CD4-positive, alpha-beta T cell (primary cell): ENCODE results near the gene BICRAL. TPM values are rescaled to one million over a fixed set of nuclear protein-coding genes. Genes with fewer than 3 reads are reported as not detected.

Experiments
- ATAC-seq: fragments of 200-7000 bp; cut with Tn5 transposase; one replicate; pipeline ENCODE4 v1.10.0; 2022; ENCODE audit warnings: mild to moderate bottlenecking; ENCODE audit not compliant: poor library complexity
- CTCF ChIA-PET: fragments of 350-600 bp; sonication (Branson Sonifier 250); formaldehyde crosslinking; loops from one replicate; lab custom pipeline; 2021; ENCODE audit warnings: antibody characterized with exemption, inconsistent platforms; lab: Charles Lee
- POLR2A ChIA-PET: fragments of 350-600 bp; sonication (Branson Sonifier 250); formaldehyde crosslinking; loops from one replicate; lab custom pipeline; 2021; ENCODE audit warnings: antibody characterized with exemption, inconsistent platforms; lab: Charles Lee
- DNase-seq, 14 experiments: peaks; one replicate each; pipeline ENCODE4 v3.0.0-alpha.2; 2013 to 2020; ENCODE audit warnings: mixed read lengths in 2 of 14
- H3K27ac ChIP-seq, 2 donors: one replicate each; pipeline versions ENCODE4 v1.5.1 to v1.7.0; 2013; ENCODE audit warnings: low read length in 2 of 2, low read depth in 1 of 2, mild to moderate bottlenecking in 1 of 2
- H3K27me3 ChIP-seq, 2 experiments: 1 replicate in 1 of 2; 2 replicates in 1 of 2; pipeline versions ENCODE4 v1.6.1 to v1.7.0; 2013; ENCODE audit warnings: low read length in 2 of 2, control low read depth in 1 of 2, mild to moderate bottlenecking in 1 of 2, moderate library complexity in 1 of 2; ENCODE audit not compliant: insufficient read depth in 2 of 2, control insufficient read depth in 1 of 2
- H3K36me3 ChIP-seq: one replicate; pipeline ENCODE4 v1.6.1; 2013; ENCODE audit warnings: low read length, control low read depth; ENCODE audit not compliant: insufficient read depth
- H3K4me1 ChIP-seq: one replicate; pipeline ENCODE4 v1.6.1; 2013; ENCODE audit warnings: low read length, control low read depth; ENCODE audit not compliant: insufficient read depth
- H3K4me3 ChIP-seq: one replicate; pipeline ENCODE4 v1.5.1; 2013; ENCODE audit warnings: mild to moderate bottlenecking, low read length, moderate library complexity
- H3K9me3 ChIP-seq, 2 experiments: 1 replicate in 1 of 2; 2 replicates in 1 of 2; pipeline versions ENCODE4 v1.6.1 to v1.7.0; 2013; ENCODE audit warnings: low read length in 2 of 2, mild to moderate bottlenecking in 2 of 2, control low read depth in 1 of 2, moderate library complexity in 1 of 2; ENCODE audit not compliant: control insufficient read depth in 1 of 2, insufficient read depth in 1 of 2
- H3K27ac Mint-ChIP-seq: one replicate; pipeline ENCODE4 v1.8.0; 2020; ENCODE audit warnings: mixed read lengths
- H3K27me3 Mint-ChIP-seq: one replicate; pipeline ENCODE4 v1.8.0; 2021; ENCODE audit warnings: mixed read lengths
- H3K36me3 Mint-ChIP-seq: one replicate; pipeline ENCODE4 v1.8.0; 2021; ENCODE audit warnings: low read depth, mixed read lengths
- H3K4me1 Mint-ChIP-seq: one replicate; pipeline ENCODE4 v1.8.0; 2021; ENCODE audit warnings: low read depth, mixed read lengths
- H3K4me3 Mint-ChIP-seq: one replicate; pipeline ENCODE4 v1.8.0; 2020; ENCODE audit warnings: mild to moderate bottlenecking, mixed read lengths
- H3K9me3 Mint-ChIP-seq: one replicate; pipeline ENCODE4 v1.8.0; 2020; ENCODE audit warnings: mixed read lengths
- intact Hi-C, 2 experiments: fragments of 100-400 bp; cut with DNase I in 1 of 2; cut with micrococcal nuclease in 1 of 2; formaldehyde crosslinking; loops; one replicate each; pipeline versions ENCODE4 v1.15.1 to v1.9.0; 2023 to 2025; cut with DNase I, micrococcal nuclease
- total RNA-seq, 174 experiments: library from RNA in 2 of 174; stranded (reverse) in 2 of 174; gene quantifications; one replicate each; pipeline ENCODE4 v1.2.3 and lab custom pipeline; 2021 to 2026
- TF ChIP-seq, protein P1 (sequence below): fragments of 200-600 bp; IDR thresholded peaks from one replicate; pipeline ENCODE4 v1.8.0; 2022; ENCODE audit warnings: antibody characterized with exemption, mild to moderate bottlenecking

BICRAL gene
- total RNA-seq, 2 experiments from 2014 or later: 15.0 to 15.8 TPM

DNA sequence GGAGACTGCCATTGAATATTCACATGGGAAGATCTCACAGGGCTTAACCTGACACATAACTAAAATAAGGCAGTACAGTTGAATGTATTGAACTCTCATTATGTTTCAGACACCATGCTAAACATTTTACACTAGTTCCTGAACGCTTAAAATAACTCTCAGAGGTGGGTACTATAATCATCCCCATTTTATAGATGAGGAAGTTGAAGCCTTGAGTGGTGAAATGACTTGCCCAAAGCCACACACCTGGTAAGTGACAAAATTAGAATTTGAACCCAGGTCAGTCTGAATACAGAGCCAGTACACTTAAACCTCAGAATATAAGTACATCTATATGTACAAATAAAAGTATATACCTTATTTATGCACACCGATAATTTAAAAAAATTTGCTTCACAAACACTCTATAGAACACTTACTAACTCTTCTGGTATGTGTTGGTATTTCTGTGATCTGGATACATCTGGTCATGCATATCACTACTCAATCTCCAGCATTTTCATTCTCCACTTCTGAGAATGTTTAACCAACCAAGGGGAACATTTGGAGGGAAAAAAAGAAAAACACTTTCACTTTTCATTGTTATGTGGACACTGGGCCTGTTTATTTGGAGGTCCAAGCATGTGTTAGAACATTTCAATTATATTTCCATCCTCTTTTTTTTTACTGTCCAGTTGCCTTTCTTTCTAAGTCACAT, 4.6 kb upstream of the BICRAL start:
- Histone ChIP-seq H3K9me3 (no peaks in the 10 kb centered on the region), H3K36me3 (no peaks in the 10 kb centered on the region), H3K27ac (no peak overlapping the region), H3K4me1 (peaks cover 69% of the 10 kb centered on the region), H3K4me3 (no peak overlapping the region), H3K27me3 (no peaks in the 10 kb centered on the region)
- H3K4me3 Mint-ChIP-seq: peak overlapping the region; percentile 11
- no peaks in the 10 kb centered on the region for H3K9me3 Mint-ChIP-seq
- intact Hi-C loops: no loop called here
- peaks cover 70% of the 10 kb centered on the region for H3K4me1 Mint-ChIP-seq
- ATAC-seq (no peak), DNase-seq (no peak)
- TF ChIP-seq, protein P1, sequence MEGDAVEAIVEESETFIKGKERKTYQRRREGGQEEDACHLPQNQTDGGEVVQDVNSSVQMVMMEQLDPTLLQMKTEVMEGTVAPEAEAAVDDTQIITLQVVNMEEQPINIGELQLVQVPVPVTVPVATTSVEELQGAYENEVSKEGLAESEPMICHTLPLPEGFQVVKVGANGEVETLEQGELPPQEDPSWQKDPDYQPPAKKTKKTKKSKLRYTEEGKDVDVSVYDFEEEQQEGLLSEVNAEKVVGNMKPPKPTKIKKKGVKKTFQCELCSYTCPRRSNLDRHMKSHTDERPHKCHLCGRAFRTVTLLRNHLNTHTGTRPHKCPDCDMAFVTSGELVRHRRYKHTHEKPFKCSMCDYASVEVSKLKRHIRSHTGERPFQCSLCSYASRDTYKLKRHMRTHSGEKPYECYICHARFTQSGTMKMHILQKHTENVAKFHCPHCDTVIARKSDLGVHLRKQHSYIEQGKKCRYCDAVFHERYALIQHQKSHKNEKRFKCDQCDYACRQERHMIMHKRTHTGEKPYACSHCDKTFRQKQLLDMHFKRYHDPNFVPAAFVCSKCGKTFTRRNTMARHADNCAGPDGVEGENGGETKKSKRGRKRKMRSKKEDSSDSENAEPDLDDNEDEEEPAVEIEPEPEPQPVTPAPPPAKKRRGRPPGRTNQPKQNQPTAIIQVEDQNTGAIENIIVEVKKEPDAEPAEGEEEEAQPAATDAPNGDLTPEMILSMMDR: no peak
- H3K27me3 Mint-ChIP-seq: no peaks in the 10 kb centered on the region
- ChIA-PET CTCF (no interaction called here), POLR2A (interaction anchor here (22.3 kb wide), 1 partner anchor 32 kb away, joined by 1427 read pairs; the partner anchor contains the start of gene TBCC)
- H3K36me3 Mint-ChIP-seq: peaks cover 10% of the 10 kb centered on the region
- H3K27ac Mint-ChIP-seq: peak overlapping the region; percentile 69

DNA sequence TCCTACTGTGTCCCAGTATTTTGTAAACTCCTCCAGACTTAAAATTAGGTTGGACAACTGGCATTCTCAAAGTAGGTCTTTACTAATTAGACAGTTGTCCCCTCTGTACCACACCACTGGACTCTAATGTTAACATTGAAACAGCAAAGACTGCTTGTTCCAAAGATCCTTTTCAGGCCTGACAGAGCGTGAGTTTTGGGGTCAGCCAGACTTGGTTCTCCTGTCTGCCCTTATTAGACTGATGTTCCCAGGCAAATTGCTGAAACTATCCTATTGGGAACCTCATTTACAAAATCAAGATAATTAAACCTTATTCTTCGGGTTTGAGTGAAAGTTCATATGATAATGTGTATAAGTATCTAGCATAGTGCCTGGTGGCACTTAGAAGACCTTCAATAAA, 3.7 kb upstream of the BICRAL start:
- ChIA-PET CTCF (no interaction called here), POLR2A (interaction anchor here (0.9 to 22.3 kb wide), 3 partner anchors 7 to 51 kb away, joined by 3 to 1427 read pairs (median 724); partner anchors contain the start of gene TBCC)
- Histone ChIP-seq H3K4me1 (peaks cover 60% of the 10 kb centered on the region), H3K27ac (no peak overlapping the region), H3K4me3 (no peak overlapping the region), H3K36me3 (no peaks in the 10 kb centered on the region), H3K27me3 (no peaks in the 10 kb centered on the region), H3K9me3 (no peaks in the 10 kb centered on the region)
- Mint-ChIP-seq H3K4me1 (peaks cover 64% of the 10 kb centered on the region), H3K27ac (no peak overlapping the region), H3K4me3 (peak overlapping the region; percentile 47), H3K9me3 (no peaks in the 10 kb centered on the region), H3K36me3 (peaks cover 15% of the 10 kb centered on the region), H3K27me3 (no peaks in the 10 kb centered on the region)
- DNase-seq (no peak), ATAC-seq (no peak)
- intact Hi-C loops: no loop called here
- TF ChIP-seq, protein P1: no peak

DNA sequence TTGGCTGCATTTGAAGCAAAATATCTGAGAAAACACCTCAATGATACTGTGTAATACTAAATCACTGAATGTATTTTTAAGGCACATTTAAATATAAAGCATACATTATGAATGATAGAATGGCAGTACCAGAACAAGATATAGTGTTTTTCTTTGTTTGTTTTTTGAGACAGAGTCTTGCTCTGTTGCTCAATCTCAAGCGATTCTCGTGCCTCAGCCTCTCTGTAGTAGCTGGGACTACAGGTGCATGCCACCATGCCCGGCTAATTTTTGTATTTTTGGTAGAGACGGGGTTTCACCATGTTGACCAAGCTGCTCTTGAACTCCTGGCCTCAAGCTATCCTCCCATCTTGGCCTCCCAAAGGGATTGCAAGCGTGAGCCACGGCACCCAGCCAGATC, 2.3 kb upstream of the BICRAL start:
- peak overlapping the region; percentile 67 for H3K4me3 Mint-ChIP-seq
- no peak for DNase-seq
- Histone ChIP-seq H3K4me3 (no peak overlapping the region), H3K36me3 (no peaks in the 10 kb centered on the region), H3K9me3 (no peaks in the 10 kb centered on the region), H3K27ac (no peak overlapping the region), H3K27me3 (no peaks in the 10 kb centered on the region), H3K4me1 (peaks cover 46% of the 10 kb centered on the region)
- ChIA-PET POLR2A (interaction anchor here (13.3 to 22.3 kb wide), 2 partner anchors 8 to 35 kb away, joined by 724 to 1427 read pairs; partner anchors contain the start of gene TBCC), CTCF (interaction anchor here (1.0 kb wide), 1 partner anchor 8 kb away, joined by 3 read pairs; no protein-coding TSS in a partner anchor)
- TF ChIP-seq, protein P1: no peak
- H3K9me3 Mint-ChIP-seq: no peaks in the 10 kb centered on the region
- intact Hi-C loops: no loop called here
- no peaks in the 10 kb centered on the region for H3K27me3 Mint-ChIP-seq
- no peak for ATAC-seq
- peaks cover 55% of the 10 kb centered on the region for H3K4me1 Mint-ChIP-seq
- H3K36me3 Mint-ChIP-seq: peaks cover 27% of the 10 kb centered on the region
- no peak overlapping the region for H3K27ac Mint-ChIP-seq
